GM21529 (cell line): ENCODE measurements around the gene GNA14.
"Not testable (repeated sequence)": the region's sequence is repeated elsewhere in the genome, so short reads cannot be mapped to it uniquely, and the experiment has no call there.

Experiments
- ATAC-seq: cut with Tn5 transposase; IDR thresholded peaks from one replicate; pipeline ENCODE4 v1.9.1; 2021; ENCODE audit not compliant: unreplicated experiment

GNA14 gene

DNA sequence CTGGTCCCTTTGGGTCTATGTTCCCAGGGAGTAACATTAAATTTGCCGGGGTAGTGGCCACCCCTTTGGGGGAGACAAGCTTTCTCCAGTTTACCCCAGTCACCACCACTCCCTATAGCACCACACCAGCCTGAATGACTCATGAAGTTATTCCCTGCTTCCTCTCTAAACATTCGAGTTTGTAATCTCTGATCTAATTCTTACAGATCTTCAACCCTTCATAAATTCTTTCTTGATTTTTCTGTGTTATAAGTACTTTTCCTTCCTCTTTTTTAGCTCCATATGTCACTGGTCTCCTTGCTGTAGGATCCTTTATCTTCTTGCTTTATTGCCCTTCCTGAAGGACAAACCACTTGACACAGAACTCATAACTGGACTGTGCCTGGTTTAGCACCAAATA, 55.6 kb downstream of the GNA14 start:
- no peak for ATAC-seq

- ATAC-seq, result no peak
Observed at GRCh38 chr9:77589046-77589795, 58.9 kb downstream of the GNA14 start.

DNA sequence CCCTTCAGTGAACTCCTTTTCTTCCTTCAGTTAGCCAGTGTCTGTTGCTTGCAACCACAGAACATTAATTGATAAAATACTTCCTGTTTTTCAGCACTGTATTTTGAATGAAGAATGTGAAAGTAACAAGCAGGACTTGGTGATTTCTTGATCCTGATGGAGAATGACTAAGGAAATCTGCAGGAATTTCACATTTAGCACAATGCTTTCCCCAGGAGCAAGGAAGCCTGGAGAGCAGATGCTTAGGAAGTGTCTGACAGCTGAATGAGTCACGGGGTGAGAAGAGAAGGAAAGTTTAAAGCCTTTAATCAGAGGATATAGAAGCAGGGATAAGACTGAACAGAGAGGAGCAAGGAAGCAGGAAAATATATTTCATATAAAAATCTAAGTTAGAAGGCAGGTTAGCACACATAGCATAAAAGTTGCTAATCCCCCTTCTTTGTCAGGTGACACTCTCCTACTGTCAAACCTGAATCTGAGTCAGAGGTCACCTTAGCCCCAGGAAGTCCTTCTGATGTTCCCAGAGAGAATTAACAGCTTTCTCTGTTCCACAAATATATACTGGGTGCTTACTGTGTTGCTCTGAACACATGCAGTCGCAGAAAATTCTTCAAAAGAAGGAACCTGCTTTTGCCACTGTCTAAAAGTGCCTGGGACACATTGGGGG, 59.7 kb downstream of the GNA14 start:
- no peak for ATAC-seq

DNA sequence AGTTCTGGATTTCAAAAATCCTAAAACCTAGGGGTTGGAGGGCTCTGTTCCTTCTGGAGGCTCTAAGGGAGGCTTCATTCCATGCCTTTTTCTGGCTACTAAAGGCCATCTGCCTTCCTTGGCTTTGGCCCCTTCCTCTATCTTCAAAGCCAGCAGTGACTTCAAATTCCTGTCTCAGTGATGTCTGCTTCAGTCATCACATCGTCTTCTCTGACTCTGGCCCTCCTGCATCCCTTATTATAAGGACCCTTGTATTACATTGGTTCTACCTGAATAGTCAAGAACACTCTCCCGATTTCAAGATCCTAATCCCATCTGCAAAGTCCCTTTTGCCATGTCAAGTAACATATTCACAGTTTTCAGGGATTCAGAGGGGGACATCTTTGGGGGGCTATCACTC, 60.3 kb downstream of the GNA14 start:
- ATAC-seq, result no peak

DNA sequence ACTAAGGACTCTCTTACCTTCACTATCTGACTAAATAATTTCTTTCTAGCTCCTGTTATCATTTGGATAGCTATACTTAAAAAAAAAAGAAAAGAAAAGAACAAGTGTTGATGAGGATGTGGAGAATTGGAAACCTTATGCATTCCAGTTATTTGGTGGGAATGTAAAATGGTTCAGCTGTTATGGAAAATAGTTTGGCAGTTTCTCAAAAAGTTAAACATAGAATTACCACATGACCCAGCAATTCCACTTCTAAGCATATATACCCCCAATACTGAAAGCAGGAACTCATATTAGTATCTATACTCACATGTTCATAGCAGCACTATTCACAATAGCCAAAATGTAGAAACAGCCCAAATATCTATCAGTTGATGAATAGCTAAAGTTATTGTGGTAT, 61.1 kb downstream of the GNA14 start:
- no peak for ATAC-seq

GRCh38 chr9:77586591-77586990, 61.5 kb downstream of the GNA14 start:
- no peak for ATAC-seq

GRCh38 chr9:77585335-77585786, 62.8 kb downstream of the GNA14 start:
- ATAC-seq, result no peak

- ATAC-seq, result not testable (repeated sequence)
Observed at GRCh38 chr9:77584927-77585326, 63.2 kb downstream of the GNA14 start.

DNA sequence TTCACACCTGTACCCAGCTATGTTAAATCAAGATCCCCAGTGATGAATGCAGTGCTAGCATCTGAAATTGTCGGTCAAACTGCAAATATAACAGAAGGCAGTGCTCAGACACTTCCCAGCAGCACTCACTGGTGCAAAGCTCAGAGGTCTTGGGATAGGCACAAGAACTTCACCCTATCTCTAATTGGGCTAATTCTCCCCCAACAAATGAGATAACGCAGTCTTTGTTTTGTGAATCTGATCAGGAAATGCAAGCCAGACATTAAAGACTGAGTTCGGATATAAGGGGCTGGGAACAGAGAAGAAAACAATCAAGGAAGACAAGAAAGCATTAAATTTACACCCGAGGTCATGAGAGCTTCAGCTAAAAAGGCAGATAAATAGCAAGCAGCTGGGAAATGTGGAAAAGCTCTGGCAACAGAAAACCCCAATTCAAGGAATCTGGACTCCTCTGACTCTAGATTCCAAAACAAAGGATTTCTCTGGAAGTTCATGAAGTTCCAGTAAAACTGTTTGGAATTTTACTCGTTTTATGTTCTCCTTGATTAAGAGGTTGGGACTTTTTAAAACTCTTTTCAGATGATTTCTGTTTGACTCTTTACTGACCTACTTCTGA, 65.1 kb downstream of the GNA14 start:
- no peak for ATAC-seq

DNA sequence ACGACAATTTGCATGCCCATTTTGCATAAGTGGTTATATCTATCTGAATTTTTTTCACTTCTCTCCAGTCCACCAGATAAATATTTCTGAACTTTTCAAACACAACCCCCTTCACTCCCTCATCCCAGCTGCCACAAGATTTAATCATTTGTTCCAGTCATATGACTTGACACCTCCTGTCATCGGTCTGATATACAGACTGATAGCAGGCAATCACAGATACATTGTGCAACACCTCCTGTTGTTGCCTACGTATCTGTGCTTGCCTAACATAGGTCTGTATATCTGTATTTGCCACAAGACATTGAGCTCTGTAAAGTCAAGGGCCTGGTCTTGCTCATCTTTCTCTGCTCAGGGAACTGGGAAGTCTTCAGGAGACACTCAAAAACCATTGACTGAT, 65.6 kb downstream of the GNA14 start:
- ATAC-seq, result no peak

- no peak for ATAC-seq
Observed at GRCh38 chr9:77575785-77576184, 72.3 kb downstream of the GNA14 start.

- ATAC-seq, result no peak
Observed at GRCh38 chr9:77569335-77569734, 78.8 kb downstream of the GNA14 start.

GRCh38 chr9:77563174-77563573, 84.9 kb downstream of the GNA14 start:
- ATAC-seq, result no peak

GRCh38 chr9:77562019-77562748, 85.9 kb downstream of the GNA14 start:
- ATAC-seq, result no peak

DNA sequence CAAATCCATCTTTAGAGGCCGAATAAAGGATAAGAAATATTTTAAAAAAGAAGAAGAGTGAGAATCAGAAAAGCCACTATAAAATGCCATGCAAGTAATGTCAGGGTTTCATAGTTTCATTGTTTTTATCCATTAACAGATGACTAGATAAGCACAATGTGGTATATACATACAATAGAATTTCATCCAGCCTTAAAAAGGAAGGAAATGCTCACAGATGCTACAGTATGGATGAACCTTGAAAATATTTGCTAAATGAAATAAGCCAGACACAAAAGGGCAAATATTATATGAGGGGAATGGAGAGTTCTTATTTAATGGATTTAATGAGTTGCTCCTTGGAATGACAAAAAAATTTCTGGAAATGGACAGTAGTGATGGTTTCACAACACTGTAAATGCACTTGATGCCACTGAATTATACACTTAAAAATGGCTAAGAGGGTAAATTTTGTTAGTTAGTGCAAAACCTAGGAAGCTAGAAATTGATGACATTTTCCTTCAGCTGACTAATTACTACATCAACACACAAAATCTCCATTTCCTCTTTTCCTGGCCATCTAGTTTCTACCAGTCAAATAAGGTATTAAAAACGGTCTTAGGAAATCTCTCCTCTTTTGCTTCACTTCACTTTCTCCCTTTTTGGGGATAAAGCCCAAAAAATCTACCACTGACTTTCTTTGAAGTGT, 86.6 kb downstream of the GNA14 start:
- no peak for ATAC-seq

DNA sequence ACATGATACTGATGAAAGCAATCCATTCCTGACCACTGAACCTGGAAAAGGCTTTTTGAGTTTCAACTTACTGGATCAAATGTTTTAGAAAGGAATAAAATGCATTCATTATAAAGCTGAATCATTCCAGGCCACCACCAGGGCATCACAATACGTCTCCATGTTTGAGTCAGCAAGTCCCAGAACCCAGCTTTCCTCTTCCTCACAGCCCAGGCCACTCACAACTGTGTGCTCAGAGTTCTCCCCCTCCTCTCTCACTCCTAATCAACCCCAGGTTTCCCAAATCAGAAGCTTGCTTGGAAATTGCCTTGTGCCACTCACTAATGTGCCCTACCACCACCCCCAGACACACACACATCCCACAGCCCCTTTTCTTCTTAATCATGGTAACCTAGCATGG, 91.7 kb downstream of the GNA14 start:
- no peak for ATAC-seq

DNA sequence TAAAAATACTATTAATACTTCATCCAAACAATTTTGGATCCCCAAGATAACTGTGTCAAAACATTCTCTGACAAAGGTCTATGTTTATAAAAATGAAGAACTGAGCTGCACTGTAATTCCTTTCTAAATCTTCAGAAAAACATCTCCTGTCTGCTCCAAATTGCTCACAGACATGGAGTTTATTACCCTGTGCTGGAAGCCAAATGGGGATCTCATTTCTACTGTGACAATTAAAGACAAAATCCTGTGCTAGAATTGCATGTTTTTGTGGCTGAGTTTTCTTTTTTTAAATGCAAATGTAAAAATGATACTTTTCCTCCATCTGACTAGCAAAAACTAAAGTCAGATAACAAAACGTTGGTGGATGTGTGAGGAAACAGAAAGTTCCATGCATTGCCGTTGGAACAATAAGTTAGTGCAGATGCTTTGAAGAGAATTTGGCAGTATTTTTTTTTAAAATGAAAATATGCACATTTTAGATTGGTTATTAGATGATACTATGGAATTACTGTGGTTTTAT, 93.5 kb downstream of the GNA14 start:
- ATAC-seq, result no peak

GRCh38 chr9:77547106-77547730, 100.9 kb downstream of the GNA14 start:
- no peak for ATAC-seq

DNA sequence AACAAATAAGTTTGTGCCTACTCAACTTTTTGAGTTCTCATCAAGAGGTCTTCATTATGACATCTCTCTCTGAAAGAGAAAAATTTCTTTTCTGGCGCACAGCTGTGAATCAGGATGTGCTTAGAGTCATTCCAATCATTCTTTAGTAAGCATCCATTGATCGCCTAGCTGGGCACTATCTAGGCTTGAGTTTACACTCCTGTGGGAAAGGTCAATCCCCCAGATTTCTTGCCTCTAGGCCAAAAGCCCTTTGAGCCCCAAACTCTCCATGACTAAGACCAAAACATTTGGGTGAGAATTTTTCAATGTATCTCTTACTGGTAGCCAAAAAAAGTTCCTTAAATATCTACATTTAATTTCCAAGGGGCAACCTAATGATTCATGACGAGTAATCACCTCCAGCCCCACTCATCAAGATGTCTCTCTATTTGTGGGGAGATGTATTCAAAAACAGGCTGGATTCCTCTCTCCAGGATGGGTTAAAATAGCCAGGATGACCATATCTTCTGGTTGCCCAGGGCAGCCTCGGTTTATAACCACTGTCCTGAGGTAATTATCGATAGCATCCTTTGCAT, 101.7 kb downstream of the GNA14 start:
- no peak for ATAC-seq

- ATAC-seq, result no peak
Observed at GRCh38 chr9:77544546-77544945, 103.6 kb downstream of the GNA14 start.
